ENCODE results near the gene CHN2. TPM values are rescaled to one million over a fixed set of nuclear protein-coding genes. Genes with fewer than 3 reads are reported as not detected.
A peak's percentile ranks its signal among the peaks of the same experiment; 100 is the strongest.

Gene CHN2
- total RNA-seq, 1 experiment from 2014 or later = not detected

DNA sequence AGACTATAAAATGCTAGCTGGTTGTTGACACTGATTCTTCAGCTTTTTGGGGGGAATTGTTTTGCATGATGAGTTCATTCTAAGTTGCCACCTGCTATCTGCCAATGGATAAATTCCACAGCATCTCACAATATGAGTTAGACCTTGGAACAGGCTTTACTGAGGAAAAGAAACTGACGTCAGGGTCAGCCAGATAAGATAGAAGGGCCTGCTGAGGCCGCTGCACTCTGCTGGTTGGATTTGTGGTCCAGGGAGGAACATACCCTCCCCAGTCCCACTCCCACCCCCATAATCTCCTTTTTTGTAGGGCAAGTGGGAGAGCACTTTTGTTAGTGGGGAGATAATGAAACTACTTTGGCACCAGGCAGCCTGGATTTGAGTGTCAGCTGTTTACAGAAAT lies 258.4 kb downstream of the CHN2 start:
- Histone ChIP-seq H2AFZ (no peak overlapping the region), H4K20me1 (ENCODE audit: insufficient read depth) (no peaks in the 10 kb centered on the region), H3K9me3 (ENCODE audit: insufficient read depth, low read depth) (no peaks in the 10 kb centered on the region), H3K36me3 (ENCODE audit: low read depth) (no peaks in the 10 kb centered on the region), H3K4me2 (no peak overlapping the region), H3K27ac (no peak overlapping the region), H3F3A (ENCODE audit: insufficient read depth, low read depth) (peaks cover 28% of the 10 kb centered on the region), H3K4me3 (no peak overlapping the region), H3K27me3 (ENCODE audit: insufficient read depth, low read depth) (no peaks in the 10 kb centered on the region), H3K79me2 (ENCODE audit: low read depth) (no peaks in the 10 kb centered on the region), H3K4me1 (replicated peaks; ENCODE audit: insufficient read depth) (peaks cover 29% of the 10 kb centered on the region), H3K9me2 (ENCODE audit: insufficient read depth) (no peaks in the 10 kb centered on the region)
- TF ChIP-seq, protein P1, sequence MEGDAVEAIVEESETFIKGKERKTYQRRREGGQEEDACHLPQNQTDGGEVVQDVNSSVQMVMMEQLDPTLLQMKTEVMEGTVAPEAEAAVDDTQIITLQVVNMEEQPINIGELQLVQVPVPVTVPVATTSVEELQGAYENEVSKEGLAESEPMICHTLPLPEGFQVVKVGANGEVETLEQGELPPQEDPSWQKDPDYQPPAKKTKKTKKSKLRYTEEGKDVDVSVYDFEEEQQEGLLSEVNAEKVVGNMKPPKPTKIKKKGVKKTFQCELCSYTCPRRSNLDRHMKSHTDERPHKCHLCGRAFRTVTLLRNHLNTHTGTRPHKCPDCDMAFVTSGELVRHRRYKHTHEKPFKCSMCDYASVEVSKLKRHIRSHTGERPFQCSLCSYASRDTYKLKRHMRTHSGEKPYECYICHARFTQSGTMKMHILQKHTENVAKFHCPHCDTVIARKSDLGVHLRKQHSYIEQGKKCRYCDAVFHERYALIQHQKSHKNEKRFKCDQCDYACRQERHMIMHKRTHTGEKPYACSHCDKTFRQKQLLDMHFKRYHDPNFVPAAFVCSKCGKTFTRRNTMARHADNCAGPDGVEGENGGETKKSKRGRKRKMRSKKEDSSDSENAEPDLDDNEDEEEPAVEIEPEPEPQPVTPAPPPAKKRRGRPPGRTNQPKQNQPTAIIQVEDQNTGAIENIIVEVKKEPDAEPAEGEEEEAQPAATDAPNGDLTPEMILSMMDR (conservative IDR thresholded peaks at IDR 0.05) = no peak
- TF ChIP-seq EZH2 (IDR thresholded peaks at IDR 0.05; ENCODE audit: low read depth) = no peak
- no peak for DNase-seq
- CTCF ChIA-PET = no interaction called here
- intact Hi-C loops (cut with micrococcal nuclease; ENCODE audit: unreplicated experiment) = no loop called here
- no TSS peak for BruUV-seq (replicated peaks)
- POLR2A ChIA-PET (ENCODE audit: unreplicated experiment) = interaction anchor here (0.6 kb wide), 1 partner anchor 20 kb away, joined by 8 read pairs; no protein-coding TSS in a partner anchor

DNA sequence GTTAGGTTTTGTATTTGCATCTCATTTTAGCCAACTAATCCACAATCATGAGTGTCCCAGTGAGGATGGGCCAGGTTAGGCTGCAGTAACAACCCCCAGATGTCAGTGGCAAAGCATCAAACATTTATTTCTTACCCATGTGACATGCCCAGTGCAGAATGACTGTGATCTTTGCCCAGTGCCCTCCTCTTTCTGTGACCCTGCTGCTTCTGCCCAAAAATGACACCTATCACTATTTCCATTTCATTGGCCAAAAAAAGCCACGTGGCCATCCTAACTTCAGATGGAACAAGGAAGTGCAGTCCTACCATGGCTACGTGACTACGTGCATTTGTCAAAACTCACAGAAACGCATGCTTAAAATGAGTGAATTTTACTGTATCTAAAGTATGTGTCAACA lies 259.9 kb downstream of the CHN2 start:
- no peaks in the 10 kb centered on the region for H4K20me1 ChIP-seq (ENCODE audit: insufficient read depth)
- H2AFZ ChIP-seq = no peak overlapping the region
- H3K79me2 ChIP-seq (ENCODE audit: low read depth) = no peaks in the 10 kb centered on the region
- intact Hi-C loops (cut with micrococcal nuclease; ENCODE audit: unreplicated experiment) = no loop called here
- no peaks in the 10 kb centered on the region for H3K36me3 ChIP-seq (ENCODE audit: low read depth)
- TF ChIP-seq EZH2 (IDR thresholded peaks at IDR 0.05; ENCODE audit: low read depth) = no peak
- TF ChIP-seq, protein P1 (conservative IDR thresholded peaks at IDR 0.05) = no peak
- H3K4me1 ChIP-seq (replicated peaks; ENCODE audit: insufficient read depth) = peaks cover 18% of the 10 kb centered on the region
- no peaks in the 10 kb centered on the region for H3K27me3 ChIP-seq (ENCODE audit: insufficient read depth, low read depth)
- no peak for DNase-seq
- no peak overlapping the region for H3K4me3 ChIP-seq
- ChIA-PET POLR2A (ENCODE audit: unreplicated experiment) (no interaction called here), CTCF (no interaction called here)
- BruUV-seq (replicated peaks) = no TSS peak
- no peaks in the 10 kb centered on the region for H3K9me2 ChIP-seq (ENCODE audit: insufficient read depth)
- H3K9me3 ChIP-seq (ENCODE audit: insufficient read depth, low read depth) = no peaks in the 10 kb centered on the region
- H3F3A ChIP-seq (ENCODE audit: insufficient read depth, low read depth) = peaks cover 17% of the 10 kb centered on the region
- no peak overlapping the region for H3K4me2 ChIP-seq
- no peak overlapping the region for H3K27ac ChIP-seq

DNA sequence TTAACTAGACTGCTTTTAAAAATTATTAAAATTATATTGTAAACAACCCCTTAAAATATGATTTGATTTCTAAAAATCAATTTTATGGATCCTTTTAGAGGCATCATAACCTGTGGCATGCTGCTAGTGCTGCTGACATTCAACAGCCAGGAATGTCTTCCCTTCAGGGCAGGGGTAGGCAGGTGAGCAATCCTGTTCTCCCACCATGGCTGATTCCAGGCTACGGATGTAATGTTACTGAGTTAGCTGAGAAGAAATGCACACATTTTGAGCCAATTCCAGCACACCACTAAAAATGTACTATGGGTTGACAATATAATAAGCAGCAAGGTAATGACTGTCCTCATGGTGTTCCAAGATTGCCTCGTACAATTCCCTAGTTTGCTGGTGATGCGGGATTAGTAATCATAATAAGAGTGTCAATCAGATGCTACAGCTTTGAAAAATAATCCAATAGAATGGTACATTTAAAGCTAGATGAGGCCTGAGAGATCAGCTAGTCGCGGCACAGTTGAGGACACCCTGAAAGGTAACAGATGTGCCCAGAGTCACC lies 260.4 kb downstream of the CHN2 start:
- Histone ChIP-seq H3F3A (ENCODE audit: insufficient read depth, low read depth) (peaks cover 11% of the 10 kb centered on the region), H3K79me2 (ENCODE audit: low read depth) (no peaks in the 10 kb centered on the region), H4K20me1 (ENCODE audit: insufficient read depth) (no peaks in the 10 kb centered on the region), H3K27me3 (ENCODE audit: insufficient read depth, low read depth) (no peaks in the 10 kb centered on the region), H3K9me2 (ENCODE audit: insufficient read depth) (no peaks in the 10 kb centered on the region), H3K4me3 (no peak overlapping the region), H3K27ac (no peak overlapping the region), H3K9me3 (ENCODE audit: insufficient read depth, low read depth) (no peaks in the 10 kb centered on the region), H3K4me2 (no peak overlapping the region), H2AFZ (no peak overlapping the region), H3K36me3 (ENCODE audit: low read depth) (no peaks in the 10 kb centered on the region), H3K4me1 (replicated peaks; ENCODE audit: insufficient read depth) (peaks cover 13% of the 10 kb centered on the region)
- intact Hi-C loops (cut with micrococcal nuclease; ENCODE audit: unreplicated experiment) = no loop called here
- TF ChIP-seq, protein P1 (conservative IDR thresholded peaks at IDR 0.05) = no peak
- TF ChIP-seq EZH2 (IDR thresholded peaks at IDR 0.05; ENCODE audit: low read depth) = no peak
- BruUV-seq (replicated peaks) = no TSS peak
- POLR2A ChIA-PET (ENCODE audit: unreplicated experiment) = no interaction called here
- peak in 1 of 2 experiments; percentile 45 for DNase-seq
- CTCF ChIA-PET = no interaction called here

Measured in PC-9 (cell line).